ENCODE results near the gene APH1B. TPM values are rescaled to one million over a fixed set of nuclear protein-coding genes. Genes with fewer than 3 reads are reported as not detected.
"Not testable (repeated sequence)": the region's sequence is repeated elsewhere in the genome, so short reads cannot be mapped to it uniquely, and the experiment has no call there.

The APH1B gene
- total and polyA plus RNA-seq, 2 of the 4 experiments (the other 2 are of a cell fraction): 7.0 to 7.7 TPM

- H2BK5ac ChIP-seq (ENCODE audit: low read depth, low read length, poor library complexity, severe bottlenecking); H4K8ac ChIP-seq (ENCODE audit: low read depth in 2 of 2, low read length in 2 of 2); H2BK120ac ChIP-seq (ENCODE audit: low read depth, low read length); POLR2A ChIA-PET (ENCODE audit: unreplicated experiment); BruUV-seq (replicated peaks); intact Hi-C loops (cut with micrococcal nuclease); dilution Hi-C loops (cut with HindIII; ENCODE audit: low sequenced_read_pairs, unreplicated experiment); H3K27me3 ChIP-seq (ENCODE audit: control insufficient read depth, insufficient read depth, low read length); H4K91ac ChIP-seq (ENCODE audit: insufficient read depth, low read depth, low read length); H3K56ac ChIP-seq (ENCODE audit: extremely low read depth, insufficient read depth, low read length); H3K14ac ChIP-seq (replicated peaks; ENCODE audit: low read depth, low read length); H3K27ac ChIP-seq (ENCODE audit: insufficient read depth, low read length); H2AFZ ChIP-seq (replicated peaks; ENCODE audit: low read length, poor library complexity); H3K4ac ChIP-seq (ENCODE audit: low read depth, low read length); H2AK9ac ChIP-seq (replicated peaks; ENCODE audit: low read depth, low read length, poor library complexity); H3K4me3 ChIP-seq (ENCODE audit: insufficient read depth, low read depth, low read length); H3K18ac ChIP-seq (ENCODE audit: low read depth, low read length); H3K4me2 ChIP-seq (ENCODE audit: low read depth, low read length); H4K5ac ChIP-seq (ENCODE audit: low read depth, low read length); H4K20me1 ChIP-seq (ENCODE audit: insufficient read depth, low read length); H3K9me3 ChIP-seq (ENCODE audit: control insufficient read depth, insufficient read depth, low read length); H2BK15ac ChIP-seq (ENCODE audit: low read depth, low read length); CTCF ChIA-PET; in situ Hi-C loops (cut with MboI; ENCODE audit: low sequenced_read_pairs); DNase-seq; ATAC-seq (ENCODE audit: low read depth); H2BK20ac ChIP-seq (ENCODE audit: low read depth, low read length); H3K36me3 ChIP-seq (ENCODE audit: control insufficient read depth, insufficient read depth, low read length); H3K9ac ChIP-seq (ENCODE audit: low read depth, low read length); H2AK5ac ChIP-seq (ENCODE audit: low read depth, low read length): not testable (repeated sequence)
- Histone ChIP-seq H3K23ac (ENCODE audit: low read depth, low read length) (0 out of 2 replicates have a peak overlapping the region, but pooled peaks have one; percentile 25), H3K4me1 (ENCODE audit: control insufficient read depth, insufficient read depth, low read length) (peaks cover 20% of the 10 kb centered on the region), H3K79me1 (ENCODE audit: low read depth in 1 of 2, low read length in 2 of 2) (peaks cover 23 to 69% of the 10 kb centered on the region in 2 experiments), H3K9me1 (ENCODE audit: insufficient read depth, low read length) (peaks cover 19% of the 10 kb centered on the region)
- WGBS, 2 experiments (ENCODE audit: extremely low coverage in 2 of 2, insufficient read length in 1 of 2): no CpG with 5 or more reads among the region's 1 CpG
Measured at GRCh38 chr15:63237086-63237485, 40.3 kb upstream of the APH1B start.

All from IMR-90 (cell line).